ENCODE data around the gene VSIG10. TPM values are rescaled to one million over a fixed set of nuclear protein-coding genes. Genes with fewer than 3 reads are reported as not detected.
"Not testable (repeated sequence)": the region's sequence is repeated elsewhere in the genome, so short reads cannot be mapped to it uniquely, and the experiment has no call there.

The VSIG10 gene
- total RNA-seq, 2 experiments from 2014 or later = 5.7 to 7.6 TPM

- Mint-ChIP-seq H3K9me3 (no peaks in the 10 kb centered on the region), H3K27me3 (no peaks in the 10 kb centered on the region)
- POLR2A ChIA-PET = no interaction called here
These were observed 80.4 kb downstream of the VSIG10 start for GRCh38 chr12:118023301-118023860.

DNA sequence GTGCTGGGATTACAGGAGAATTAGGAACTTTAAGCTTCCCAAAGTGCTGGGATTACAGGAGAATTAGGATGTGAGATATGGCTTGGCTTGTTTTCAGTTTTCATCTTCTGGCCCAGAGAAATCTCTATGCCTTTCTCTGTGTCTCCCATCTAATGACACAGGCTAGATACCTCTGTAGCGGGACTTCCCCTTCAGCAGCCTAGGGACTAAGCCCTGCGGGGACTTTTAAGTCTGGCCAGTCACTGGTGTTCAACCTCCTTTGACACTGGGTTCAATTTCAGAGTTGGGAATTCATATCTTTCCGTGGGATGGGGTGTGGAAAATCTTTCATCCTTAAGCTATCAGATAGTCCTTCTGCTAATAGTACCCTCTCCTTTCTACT, 81.1 kb downstream of the VSIG10 start:
- H3K9me3 Mint-ChIP-seq = no peaks in the 10 kb centered on the region
- no peak overlapping the region for H3K27ac Mint-ChIP-seq
- H3K36me3 Mint-ChIP-seq = peaks cover 72% of the 10 kb centered on the region
- intact Hi-C loops (cut with micrococcal nuclease) = no loop called here
- DNase-seq = no peak
- CTCF ChIA-PET = no interaction called here
- H3K4me3 Mint-ChIP-seq = no peak overlapping the region
- peaks cover 18% of the 10 kb centered on the region for H3K4me1 Mint-ChIP-seq (ENCODE audit: low read depth)
- no peaks in the 10 kb centered on the region for H3K27me3 Mint-ChIP-seq
- POLR2A ChIA-PET = no interaction called here

More at GRCh38 chr12:118023301-118023860, 80.4 kb downstream of the VSIG10 start:
- intact Hi-C loops (cut with micrococcal nuclease) = no loop called here
- CTCF ChIA-PET = no interaction called here
- Mint-ChIP-seq H3K4me1 (ENCODE audit: low read depth) (peaks cover 12% of the 10 kb centered on the region), H3K27ac (no peak overlapping the region), H3K4me3 (no peak overlapping the region), H3K36me3 (peaks cover 72% of the 10 kb centered on the region)
- DNase-seq = no peak

DNA sequence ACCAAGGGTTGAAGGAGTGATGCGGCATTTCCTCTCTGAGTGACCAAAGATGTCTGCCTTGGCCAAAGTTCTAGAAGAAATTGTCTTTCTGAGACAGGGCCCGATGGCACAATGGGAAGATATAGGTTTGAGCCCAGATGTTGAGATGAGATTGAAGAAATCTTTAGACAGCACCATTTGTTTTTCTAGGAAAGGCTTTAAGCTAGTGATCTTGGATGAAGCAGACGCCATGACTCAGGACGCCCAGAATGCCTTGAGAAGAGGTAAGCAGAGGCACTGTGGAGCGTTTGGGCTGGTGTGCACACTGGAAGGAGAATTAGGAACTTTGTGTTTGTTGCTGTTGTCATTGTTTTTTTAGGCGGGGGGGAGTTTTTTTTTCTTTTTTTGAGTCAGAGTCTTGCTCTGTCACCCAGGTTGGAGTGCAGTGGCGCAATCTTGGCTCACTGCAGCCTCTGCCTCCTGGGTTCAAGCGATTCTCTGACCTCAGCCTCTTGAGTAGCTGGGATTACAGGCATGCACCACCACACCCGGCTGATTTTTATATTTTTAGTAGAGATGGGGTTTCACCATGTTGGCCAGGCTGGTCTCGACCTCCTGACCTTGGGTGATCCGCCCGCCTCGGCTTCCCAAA, 81.6 kb downstream of the VSIG10 start:
- peaks cover 21% of the 10 kb centered on the region for H3K4me1 Mint-ChIP-seq (ENCODE audit: low read depth)
- H3K36me3 Mint-ChIP-seq = peaks cover 70% of the 10 kb centered on the region
- DNase-seq; intact Hi-C loops (cut with micrococcal nuclease); H3K4me3 Mint-ChIP-seq; CTCF ChIA-PET; H3K9me3 Mint-ChIP-seq; H3K27me3 Mint-ChIP-seq; H3K27ac Mint-ChIP-seq; POLR2A ChIA-PET: not testable (repeated sequence)

DNA sequence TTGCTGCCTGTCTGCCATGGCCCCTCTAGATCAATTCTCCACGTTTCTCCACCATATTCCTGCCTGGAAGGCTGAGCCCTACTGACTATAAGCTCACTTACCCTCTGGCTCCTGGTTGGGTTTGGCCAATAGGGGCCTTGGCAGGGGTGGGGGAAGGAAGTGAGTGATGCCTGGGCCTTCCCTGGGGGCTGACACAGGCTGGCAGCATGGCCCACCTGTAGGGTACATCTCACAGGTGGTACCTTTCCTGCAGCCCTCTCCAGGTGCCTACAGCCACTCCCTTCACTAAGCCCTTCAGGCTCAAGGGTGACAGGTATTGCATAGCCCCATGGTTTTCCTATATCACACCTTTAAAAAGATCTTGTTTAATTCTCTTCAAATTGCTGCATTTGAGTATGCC, 83.8 kb downstream of the VSIG10 start:
- no peak overlapping the region for H3K27ac Mint-ChIP-seq
- peaks cover 30% of the 10 kb centered on the region for H3K4me1 Mint-ChIP-seq (ENCODE audit: low read depth)
- H3K36me3 Mint-ChIP-seq = peaks cover 54% of the 10 kb centered on the region
- ChIA-PET POLR2A (no interaction called here), CTCF (interaction anchor here (0.5 to 1.7 kb wide), 3 partner anchors 15 to 146 kb away, joined by 3 to 9 read pairs (median 3); no protein-coding TSS in a partner anchor)
- intact Hi-C loops (cut with micrococcal nuclease) = no loop called here
- no peak for DNase-seq
- H3K9me3 Mint-ChIP-seq = no peaks in the 10 kb centered on the region
- H3K27me3 Mint-ChIP-seq = peaks cover 2% of the 10 kb centered on the region
- no peak overlapping the region for H3K4me3 Mint-ChIP-seq

DNA sequence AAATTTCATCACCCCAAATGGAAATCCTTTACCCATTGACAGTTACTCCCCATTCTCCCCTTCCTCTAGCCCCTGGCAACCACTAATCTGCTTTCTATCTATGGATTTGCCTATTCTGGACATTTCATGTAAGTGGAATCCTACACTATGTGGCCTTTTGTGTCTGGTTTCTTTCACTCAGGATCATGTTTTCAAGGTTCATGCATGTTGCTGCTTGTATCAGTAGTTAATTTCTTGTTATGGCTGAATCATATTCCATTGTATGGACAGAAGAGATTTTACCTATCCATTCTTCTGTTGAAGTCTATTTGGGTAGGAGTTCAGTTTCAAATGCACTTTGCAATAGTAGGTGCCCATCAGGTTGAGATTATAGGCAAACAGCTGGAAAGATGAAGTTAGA, 85.9 kb downstream of the VSIG10 start:
- Mint-ChIP-seq H3K4me3 (peak overlapping the region; percentile 94), H3K9me3 (no peaks in the 10 kb centered on the region), H3K36me3 (peaks cover 42% of the 10 kb centered on the region), H3K27me3 (peaks cover 2% of the 10 kb centered on the region), H3K27ac (no peak overlapping the region), H3K4me1 (ENCODE audit: low read depth) (peaks cover 30% of the 10 kb centered on the region)
- intact Hi-C loops (cut with micrococcal nuclease) = loop anchor here (2.0 kb wide), 1 partner anchor 17 kb away; no protein-coding TSS in a partner anchor
- ChIA-PET CTCF (interaction anchor here (1.8 to 2.3 kb wide), 2 partner anchors 17 to 143 kb away, joined by 9 to 21 read pairs; no protein-coding TSS in a partner anchor), POLR2A (interaction anchor here (1.0 to 2.9 kb wide), 4 partner anchors 15 to 49 kb away, joined by 3 to 17 read pairs (median 6); partner anchors contain the start of gene KSR2)
- DNase-seq = no peak

DNA sequence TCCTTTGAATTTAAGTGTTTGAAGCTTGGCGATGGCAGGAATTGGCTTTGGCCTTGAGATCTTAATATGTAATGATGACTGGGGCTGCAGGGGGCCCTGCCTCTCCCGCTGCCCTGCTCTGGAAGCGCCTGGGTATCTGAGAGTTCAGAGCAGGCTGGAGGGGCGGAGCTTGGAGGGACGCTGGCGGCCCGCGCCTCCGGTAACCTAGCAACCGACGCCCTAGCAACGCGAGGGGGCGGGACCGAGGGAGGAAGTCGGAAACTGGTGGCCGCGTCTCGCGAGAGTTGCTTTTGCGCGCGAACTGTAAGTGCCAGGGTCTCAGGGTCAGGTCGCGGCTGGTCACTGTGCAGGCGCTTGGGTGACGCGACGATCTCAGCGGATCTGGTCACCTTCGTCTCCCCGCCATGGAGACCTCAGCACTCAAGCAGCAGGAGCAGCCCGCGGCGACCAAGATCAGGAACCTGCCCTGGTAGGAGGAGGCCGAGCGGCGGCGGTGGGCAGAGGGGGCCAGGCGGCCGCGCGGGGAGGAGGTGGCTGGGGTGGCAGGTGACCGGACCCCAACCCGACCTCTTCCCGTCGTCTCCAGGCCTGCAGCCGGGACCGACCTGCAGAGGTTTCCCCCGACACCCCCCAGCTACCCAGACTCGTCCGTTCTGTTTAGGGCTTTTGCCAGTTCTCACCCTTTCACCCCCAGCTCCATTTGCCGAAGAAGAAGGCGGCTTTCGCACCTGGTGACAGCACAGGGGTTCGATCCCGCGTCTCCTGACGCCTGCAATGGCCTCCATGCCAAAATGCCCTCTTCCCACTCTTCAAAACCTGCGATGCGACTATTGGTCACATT, 87.2 kb downstream of the VSIG10 start, which contains the start of gene RFC5:
Gene RFC5, plus strand, starts transcription at position 280 of the 841 bp plus-strand sequence. Its CDS starts 125 bp downstream, at position 405.
- ChIA-PET CTCF (interaction anchor here (0.6 to 2.3 kb wide), 6 partner anchors 18 to 160 kb away, joined by 3 to 21 read pairs (median 6); no protein-coding TSS in a partner anchor), POLR2A (interaction anchor here (0.6 to 2.9 kb wide), 8 partner anchors 17 to 208 kb away, joined by 3 to 17 read pairs (median 6); partner anchors contain the start of genes KSR2, PEBP1 and WSB2)
- intact Hi-C loops (cut with micrococcal nuclease) = loop anchor here (1.0 to 2.0 kb wide), 3 partner anchors 18 to 47 kb away; no protein-coding TSS in a partner anchor
- no peaks in the 10 kb centered on the region for H3K9me3 Mint-ChIP-seq
- DNase-seq = peak; percentile 98
- H3K27ac Mint-ChIP-seq = peak within 1 kb of the TSS; percentile 82
- peaks cover 31% of the 10 kb centered on the region for H3K36me3 Mint-ChIP-seq
- H3K27me3 Mint-ChIP-seq = peaks cover 2% of the 10 kb centered on the region
- peak within 1 kb of the TSS; percentile 94 for H3K4me3 Mint-ChIP-seq
- peaks cover 28% of the 10 kb centered on the region for H3K4me1 Mint-ChIP-seq (ENCODE audit: low read depth)

GRCh38 chr12:118015944-118016343, 87.9 kb downstream of the VSIG10 start:
- peaks cover 28% of the 10 kb centered on the region for H3K4me1 Mint-ChIP-seq (ENCODE audit: low read depth)
- POLR2A ChIA-PET = interaction anchor here (1.1 to 2.9 kb wide), 6 partner anchors 17 to 140 kb away, joined by 4 to 17 read pairs (median 6); partner anchors contain the start of genes PEBP1 and WSB2

DNA sequence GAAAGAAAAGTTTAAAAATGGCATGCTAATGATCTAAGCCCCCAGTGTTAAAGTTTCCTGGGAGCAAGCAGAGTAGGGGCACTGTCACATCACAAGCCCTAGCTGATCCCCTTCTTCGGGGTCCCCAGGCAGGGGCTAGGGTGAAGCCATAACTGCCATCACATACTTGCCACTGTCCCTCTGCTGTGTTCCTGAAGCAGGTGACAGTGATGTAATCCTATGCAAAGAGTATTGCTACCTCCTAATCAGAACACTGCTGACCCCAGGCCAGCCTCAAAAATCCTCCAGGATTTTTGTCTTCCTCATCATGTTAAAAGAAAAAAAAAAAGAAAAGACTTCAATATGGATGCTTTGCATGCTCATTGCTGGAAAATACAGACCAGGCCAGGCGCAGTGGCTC, 88.5 kb downstream of the VSIG10 start:
- no peak for DNase-seq
- CTCF ChIA-PET = no interaction called here
- Mint-ChIP-seq H3K4me1 (ENCODE audit: low read depth) (peaks cover 28% of the 10 kb centered on the region), H3K36me3 (peaks cover 24% of the 10 kb centered on the region), H3K9me3 (no peaks in the 10 kb centered on the region), H3K27me3 (peaks cover 2% of the 10 kb centered on the region), H3K27ac (no peak overlapping the region), H3K4me3 (no peak overlapping the region)
- POLR2A ChIA-PET = no interaction called here
- intact Hi-C loops (cut with micrococcal nuclease) = no loop called here

More at GRCh38 chr12:118015944-118016343, 87.9 kb downstream of the VSIG10 start:
- H3K4me3 Mint-ChIP-seq = peak overlapping the region; percentile 94
- CTCF ChIA-PET = interaction anchor here (0.7 to 2.3 kb wide), 5 partner anchors 18 to 141 kb away, joined by 3 to 21 read pairs (median 6); no protein-coding TSS in a partner anchor
- no peak for DNase-seq
- H3K36me3 Mint-ChIP-seq = peaks cover 30% of the 10 kb centered on the region
- H3K9me3 Mint-ChIP-seq = no peaks in the 10 kb centered on the region
- no peak overlapping the region for H3K27ac Mint-ChIP-seq
- intact Hi-C loops (cut with micrococcal nuclease) = loop anchor here (1.0 to 2.0 kb wide), 3 partner anchors 19 to 47 kb away; no protein-coding TSS in a partner anchor
- peaks cover 2% of the 10 kb centered on the region for H3K27me3 Mint-ChIP-seq

Other genes starting within 250 kb of the VSIG10 start
- under 1 TPM; 0.12 to 0.45 TPM for gene KSR2, start 135.0 kb downstream of the VSIG10 start, total RNA-seq
- 10 to 100 TPM; 65.8 to 70.8 TPM for gene RFC5, start 87.3 kb downstream of the VSIG10 start, total RNA-seq
- 100 to 1,000 TPM in 1 of 2 experiments, 10 to 100 TPM in 1; 93.2 to 102 TPM for gene WSB2, start 42.8 kb downstream of the VSIG10 start, total RNA-seq
- 100 to 1,000 TPM; 128 to 132 TPM for gene PEBP1, start 32.1 kb upstream of the VSIG10 start, total RNA-seq